Activated CD8-positive, alpha-beta memory T cell treated with anti-CD3 and anti-CD28 coated beads, Interleukin-2, amount 50 U/mL, for 48 hours (primary cell): ENCODE results near the gene CASP1.

Experiments used
- DNase-seq: peaks from one replicate; pipeline ENCODE4 v3.0.0-alpha.2; 2020

CASP1 gene

GRCh38 chr11:104979839-104980238 is 55.1 kb downstream of the CASP1 start:
- DNase-seq, result no peak
